NCI-H2029 treated with DMSO at 0.1 percent for 48 hours (cell line): Measurements from ENCODE around the gene ADPGK.
"Not testable (repeated sequence)": the region's sequence is repeated elsewhere in the genome, so short reads cannot be mapped to it uniquely, and the experiment has no call there.

ENCODE experiments used
- DNase-seq: peaks from one replicate; lab custom pipeline; 2025; lab: John Stamatoyannopoulos, UW

Gene ADPGK

DNA sequence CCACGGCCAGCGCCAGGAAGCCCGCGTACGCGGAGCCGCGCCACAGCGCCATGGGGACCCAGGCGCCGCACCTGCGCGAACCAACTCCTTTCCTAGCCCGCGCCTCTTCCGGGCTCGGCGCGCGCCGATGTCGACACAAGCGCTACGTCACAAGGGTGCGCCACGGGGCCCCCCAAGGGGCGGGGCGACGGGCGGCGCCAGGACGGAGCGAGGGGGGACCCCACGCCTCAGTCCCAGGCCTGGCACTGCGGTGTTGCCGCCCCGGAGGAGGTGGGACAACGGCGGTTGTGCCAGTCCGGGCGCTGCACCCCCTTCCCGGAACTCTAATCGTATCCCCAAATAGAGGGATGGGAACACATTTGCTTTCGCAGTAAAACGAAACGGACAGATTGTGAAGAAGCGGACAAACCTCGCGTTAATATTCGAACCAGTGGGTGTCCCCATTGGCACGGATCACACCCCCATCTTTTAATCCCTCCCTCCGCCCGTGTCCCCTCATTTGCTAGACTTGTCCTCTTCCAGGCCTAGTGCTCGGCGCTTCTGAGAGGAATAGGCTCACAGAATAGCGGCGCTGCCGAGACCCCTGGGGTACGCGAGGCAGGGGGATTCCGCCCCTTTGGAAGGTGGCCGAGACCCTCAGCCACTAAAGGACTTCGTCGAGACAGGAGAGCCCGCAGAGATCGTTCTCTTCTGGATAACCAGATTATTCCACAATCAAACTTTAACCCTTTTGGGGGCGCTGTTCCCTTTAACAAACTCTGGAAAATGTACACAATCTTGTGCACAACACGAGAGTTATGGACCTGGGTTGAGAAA lies at the start of gene ADPGK:
TSS of gene ADPGK (minus strand) at position 119 of the 816 bp plus-strand sequence. CDS start at position 52, 67 bp downstream.
- peak; percentile 13 for DNase-seq

DNA sequence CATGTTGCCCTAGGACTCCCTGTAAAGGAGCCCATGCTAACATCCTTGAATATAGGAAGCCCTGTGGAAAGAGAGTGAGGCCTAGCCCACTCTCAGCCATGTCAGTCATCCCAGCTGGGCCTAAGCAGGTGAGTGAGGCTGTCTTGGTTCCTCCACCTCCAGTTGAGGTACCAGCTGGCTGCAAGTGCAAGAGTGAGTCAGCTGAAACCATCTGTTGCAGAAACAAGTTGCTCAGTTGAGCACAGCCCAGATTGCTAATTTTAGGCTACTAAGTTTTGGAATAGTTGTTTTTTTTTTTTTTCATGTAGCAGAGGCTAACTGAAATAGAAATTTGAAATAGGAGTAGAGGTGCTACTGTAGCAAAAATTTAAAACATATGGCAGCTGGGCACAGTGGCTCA lies 43.7 kb upstream of the ADPGK start:
- DNase-seq = no peak

DNA sequence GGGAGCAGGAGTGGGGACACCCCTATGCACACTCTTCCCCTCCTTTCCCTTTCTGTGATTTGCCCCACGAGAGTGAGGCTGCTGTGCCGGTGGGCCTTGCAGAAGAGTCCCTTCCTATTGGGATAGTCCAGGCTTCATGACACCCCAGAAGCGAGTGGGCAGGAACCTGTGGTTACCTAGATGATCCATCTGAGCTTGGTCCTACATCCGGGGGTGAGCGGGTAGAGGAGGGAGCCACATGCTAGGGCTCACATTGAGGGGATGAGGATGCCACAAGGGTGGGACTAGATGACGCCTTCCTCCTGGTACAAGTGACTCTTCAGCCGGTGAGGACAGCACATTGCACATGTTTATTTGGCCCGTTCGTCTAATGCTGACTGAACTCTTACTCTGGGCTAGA lies 43.1 kb upstream of the ADPGK start:
- DNase-seq = no peak

DNA sequence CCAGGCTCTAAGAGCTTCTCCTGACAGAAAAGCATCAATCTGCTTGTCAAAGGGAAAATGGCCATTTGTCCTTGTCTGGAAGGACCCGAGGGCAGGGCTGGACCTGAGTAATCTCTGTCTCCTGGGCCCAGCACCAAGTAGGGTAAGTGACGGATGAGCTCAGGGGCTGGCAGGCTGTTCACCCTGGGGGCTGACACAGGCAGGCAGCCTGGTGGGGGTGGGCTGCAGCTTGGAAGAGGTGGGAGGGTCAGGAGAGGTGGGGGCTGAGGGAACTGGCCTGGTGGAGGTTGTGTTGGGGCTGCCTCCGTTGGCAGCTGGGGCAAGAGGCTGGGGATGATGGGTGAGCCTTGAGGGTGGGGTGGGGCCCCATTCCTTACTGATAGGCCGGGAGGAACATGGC lies 42.3 kb upstream of the ADPGK start:
- DNase-seq = no peak

DNA sequence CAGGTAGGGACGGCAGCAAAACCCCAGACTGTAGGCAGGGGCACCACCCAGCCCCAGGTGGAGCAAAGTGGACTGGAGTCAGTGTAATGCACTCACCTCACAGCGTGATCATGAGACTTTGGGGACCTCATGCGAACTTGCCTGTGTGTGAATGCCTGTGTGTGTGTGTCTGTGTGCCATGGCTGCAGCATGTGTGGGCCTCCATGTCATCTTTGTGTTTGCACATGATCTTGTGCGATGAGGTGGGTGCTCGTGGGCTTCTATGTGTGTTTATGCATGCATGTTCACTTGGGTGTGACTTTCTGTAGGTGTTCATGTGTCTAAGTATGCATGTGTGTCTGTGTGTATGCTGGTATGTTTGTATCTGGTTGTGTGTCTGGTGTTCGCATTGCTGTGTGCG lies 41.2 kb upstream of the ADPGK start:
- no peak for DNase-seq

DNA sequence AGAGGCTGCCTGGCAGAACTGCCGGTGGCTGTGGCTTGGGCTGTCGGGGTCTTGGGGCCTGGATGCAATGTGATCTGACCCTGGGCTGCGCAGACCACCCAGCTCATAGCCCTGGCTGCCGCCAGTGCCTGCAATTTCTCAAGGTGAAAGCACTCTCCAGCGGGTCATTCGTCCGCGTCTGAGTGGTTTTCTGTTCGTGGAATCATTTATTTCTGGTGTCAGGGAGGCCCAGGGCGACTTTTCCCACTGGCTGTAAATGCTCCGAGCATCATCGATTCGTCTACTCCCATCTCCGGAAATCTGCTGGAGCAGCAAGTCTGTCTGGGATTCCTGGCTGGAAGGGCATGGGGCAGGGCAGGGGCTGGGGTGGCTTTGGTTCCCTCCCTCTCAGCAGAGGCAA lies 40.6 kb upstream of the ADPGK start:
- DNase-seq = no peak

DNA sequence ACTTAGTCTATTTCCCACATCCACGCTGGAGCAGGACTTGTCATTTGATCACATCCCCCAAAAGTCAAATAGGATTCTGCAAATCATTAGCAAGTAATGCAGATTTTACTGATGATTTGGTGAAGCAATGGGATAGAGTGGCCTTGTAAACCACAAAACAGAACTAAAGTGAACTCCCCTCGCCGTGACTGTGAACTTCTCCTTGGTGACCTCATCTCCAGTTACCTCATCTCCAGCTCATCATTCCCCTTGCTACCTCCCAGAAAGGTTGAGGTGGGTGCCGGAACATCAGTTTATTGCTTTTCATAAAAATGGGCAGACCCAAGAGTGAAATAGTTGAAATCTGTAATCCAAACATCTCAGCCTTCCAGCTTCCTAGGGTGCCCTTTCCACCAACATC lies 36.7 kb upstream of the ADPGK start:
- no peak for DNase-seq

DNA sequence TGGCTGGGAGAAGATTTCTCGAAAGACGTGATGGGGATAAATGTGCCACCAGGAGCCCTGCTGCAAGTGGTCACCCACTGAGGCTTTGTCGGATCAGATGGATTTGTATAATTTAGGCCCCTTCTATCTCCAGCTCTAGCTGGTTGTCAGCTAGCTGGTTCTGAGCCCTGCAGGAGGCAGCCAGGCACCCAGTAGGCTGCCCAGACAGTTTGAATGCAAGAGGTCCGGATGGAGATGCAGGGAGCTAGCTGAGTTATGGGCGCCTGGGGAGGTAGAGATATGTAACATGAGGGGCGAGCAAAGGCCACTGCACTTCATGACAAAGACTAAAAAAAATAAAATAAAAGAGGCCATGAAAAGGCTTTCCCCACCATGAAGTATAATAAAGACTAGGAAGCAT lies 35.1 kb upstream of the ADPGK start:
- no peak for DNase-seq

DNA sequence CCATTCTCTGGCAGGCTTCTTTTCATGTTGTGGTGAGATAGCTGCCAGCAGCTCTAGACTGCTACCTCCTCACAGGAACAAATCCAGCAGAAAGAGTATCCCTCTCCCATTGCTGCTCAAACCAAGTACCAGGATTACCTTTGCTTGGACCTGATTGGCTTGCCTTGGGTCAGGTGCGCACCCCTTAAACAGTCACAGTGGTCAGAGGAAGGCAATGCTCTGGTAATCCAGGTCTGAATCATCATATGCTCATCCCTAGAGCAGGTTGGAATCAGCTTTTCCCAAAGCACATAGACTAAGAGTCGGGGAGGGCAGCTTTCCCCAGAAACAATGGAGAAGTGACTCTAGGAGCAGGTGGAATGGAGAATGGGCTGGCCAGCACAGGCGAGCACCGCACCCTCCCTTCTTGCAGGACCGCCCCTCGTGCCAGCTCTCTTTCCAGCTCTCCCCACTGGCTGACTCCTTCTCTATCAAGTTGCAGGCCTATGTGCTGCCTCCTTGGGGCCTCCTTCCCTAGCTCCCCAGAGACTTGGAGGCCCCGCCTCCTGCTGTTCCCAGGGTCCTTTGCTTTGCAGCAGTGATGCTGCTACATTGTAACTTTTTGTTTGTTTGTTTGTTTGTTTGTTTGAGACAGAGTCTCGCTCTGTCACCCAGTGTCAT lies 29.9 kb upstream of the ADPGK start:
- DNase-seq = no peak

DNA sequence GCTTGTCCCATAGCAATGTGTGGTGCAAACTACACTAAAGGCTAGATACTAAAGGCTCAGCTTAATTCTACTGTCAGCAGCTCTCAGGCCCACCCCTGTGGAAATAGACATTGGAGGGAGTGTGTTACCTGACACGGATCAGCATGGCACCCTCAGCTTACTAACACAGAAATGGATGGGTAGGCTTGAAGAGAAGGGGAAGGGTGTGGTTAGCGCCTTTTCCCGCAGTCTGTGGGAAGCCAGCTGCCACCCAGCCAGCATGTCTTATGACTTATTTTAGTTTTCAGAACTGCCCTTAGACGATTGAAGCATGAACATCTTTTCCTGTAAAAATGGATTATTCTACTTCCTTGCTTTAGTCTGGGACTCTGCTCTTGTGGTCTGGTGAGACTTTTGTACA lies 25.8 kb upstream of the ADPGK start:
- DNase-seq = no peak

DNA sequence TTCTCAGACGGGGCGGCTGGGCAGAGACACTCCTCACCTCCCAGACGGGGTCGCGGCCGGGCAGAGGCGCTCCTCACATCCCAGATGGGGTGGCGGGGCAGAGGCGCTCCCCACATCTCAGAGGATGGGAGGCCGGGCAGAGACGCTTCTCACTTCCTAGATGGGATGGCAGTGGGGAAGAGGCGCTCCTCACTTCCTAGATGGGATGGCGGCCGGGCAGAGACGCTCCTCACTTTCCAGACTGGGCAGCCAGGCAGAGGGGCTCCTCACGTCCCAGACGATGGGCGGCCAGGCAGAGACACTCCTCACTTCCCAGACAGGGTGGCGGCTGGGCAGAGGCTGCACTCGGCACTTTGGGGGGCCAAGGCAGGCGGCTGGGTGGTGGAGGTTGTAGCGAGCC lies 23.8 kb upstream of the ADPGK start:
- DNase-seq = not testable (repeated sequence)

DNA sequence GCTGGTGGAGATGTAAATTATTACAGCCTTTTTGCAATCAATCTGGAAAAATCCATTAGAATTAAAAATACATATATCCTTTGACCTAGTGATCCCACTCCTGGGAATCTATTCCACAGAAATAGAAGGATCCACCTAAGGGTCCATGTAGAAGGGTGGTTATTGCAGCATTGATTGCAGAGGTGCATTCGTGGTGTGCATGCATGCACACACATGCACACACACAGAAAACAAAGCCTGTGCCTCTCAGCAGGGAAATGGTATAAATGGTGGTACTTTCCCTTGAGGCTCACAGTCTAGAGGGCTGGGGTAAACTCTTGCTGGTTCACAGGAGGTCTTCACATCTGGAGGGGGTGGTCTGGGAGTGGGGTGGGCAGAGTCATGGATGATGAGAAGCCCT lies 19.4 kb upstream of the ADPGK start:
- DNase-seq = no peak

DNA sequence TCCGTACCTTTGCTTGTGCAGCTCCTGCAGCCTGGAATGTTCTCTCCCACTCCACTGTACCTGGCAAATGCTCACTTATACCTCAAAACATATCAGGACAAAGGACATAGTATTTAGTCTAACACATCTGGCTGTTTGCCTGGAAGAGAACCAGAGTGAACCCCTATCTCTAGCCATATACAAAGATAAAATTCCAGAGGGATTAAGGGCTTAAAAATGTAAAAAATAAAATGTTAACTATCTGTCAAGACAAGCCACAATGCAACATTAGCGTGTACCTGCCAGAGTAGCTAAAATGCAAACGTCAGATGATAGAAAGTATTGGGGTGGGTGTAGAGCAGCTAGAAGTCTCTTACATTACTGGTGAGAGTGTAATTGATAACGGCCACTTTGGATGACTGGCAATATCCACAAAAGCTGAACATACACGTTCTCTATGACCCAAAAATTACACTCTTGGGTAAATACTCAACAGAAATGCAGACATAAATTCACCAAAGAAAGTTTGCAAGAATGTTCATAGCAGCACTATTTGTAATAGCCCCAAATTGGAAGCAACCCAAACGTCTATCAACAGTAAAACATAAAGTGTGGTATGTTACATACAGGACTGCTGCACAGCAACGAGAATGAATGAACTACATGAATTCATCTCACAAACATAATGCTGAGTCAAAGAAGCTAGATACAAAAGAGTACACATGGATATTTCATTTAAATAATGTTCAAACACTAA lies 18.2 kb upstream of the ADPGK start:
- DNase-seq = no peak

DNA sequence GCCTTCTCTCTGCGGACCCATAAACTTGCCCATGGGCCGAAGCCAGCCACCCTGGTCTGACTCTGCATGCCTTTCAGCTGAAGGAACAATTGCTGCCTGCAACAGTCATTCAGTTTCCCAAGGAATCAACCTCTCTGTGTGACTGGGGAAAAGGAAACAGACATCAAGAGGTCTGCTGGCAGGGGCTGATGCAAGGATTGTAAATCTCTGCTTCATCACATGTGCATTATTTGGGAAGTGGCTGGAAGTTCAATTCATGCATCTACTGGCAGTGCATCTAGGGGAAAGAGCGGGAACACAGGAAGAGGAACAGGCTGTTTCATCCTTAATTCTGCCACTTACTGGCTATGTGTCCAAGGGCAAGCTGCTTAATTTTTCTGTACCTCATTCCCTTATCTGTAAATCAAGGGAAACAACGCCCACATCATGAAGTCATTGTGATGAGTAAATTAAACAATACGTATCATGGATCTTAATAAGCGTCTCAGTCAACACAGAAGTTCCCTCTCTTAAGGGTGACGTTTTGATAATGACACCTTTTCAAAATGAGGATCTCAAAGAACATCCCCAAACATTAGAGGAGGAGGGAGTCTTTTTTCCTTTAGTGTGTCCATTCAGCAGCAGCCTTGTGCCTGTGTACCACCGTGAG lies 17.4 kb upstream of the ADPGK start:
- DNase-seq = no peak

DNA sequence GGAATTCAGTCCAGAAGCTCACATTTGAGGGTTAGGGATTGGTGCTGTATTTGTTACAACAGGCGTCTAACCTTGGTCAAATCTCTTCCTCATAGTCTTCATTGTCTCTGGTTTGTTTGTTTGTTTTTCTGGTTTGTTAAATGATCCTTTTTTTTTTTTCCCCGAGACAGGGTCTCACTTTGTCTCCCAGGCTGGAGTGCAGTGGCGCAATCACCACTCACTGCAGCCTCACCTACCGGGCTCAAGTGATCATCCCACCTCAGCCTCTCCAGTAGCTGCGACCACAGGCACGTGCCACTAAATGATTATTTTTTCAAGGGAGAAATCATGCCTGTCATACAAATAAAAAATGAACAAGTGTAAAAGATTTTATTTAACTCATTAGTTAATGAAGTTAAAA lies 14.3 kb upstream of the ADPGK start:
- no peak for DNase-seq

DNA sequence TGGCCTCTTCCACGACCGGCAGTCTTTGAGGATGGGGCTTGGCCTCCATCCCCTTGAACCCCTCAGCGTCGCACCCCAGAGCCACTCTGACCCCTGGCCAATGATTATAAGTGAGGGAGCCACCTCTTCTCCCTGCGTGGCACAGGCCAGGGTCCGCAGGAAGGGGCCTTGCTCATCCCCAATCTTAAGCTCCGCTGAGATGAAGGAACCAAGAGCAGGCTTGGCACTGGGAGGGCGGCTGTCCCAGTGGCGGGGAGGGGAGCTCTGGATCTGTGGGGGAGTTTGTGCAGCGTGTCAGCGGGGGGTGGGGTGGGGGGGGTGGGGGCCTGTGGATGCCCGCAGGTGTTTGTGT lies 13.8 kb upstream of the ADPGK start:
- no peak for DNase-seq

DNA sequence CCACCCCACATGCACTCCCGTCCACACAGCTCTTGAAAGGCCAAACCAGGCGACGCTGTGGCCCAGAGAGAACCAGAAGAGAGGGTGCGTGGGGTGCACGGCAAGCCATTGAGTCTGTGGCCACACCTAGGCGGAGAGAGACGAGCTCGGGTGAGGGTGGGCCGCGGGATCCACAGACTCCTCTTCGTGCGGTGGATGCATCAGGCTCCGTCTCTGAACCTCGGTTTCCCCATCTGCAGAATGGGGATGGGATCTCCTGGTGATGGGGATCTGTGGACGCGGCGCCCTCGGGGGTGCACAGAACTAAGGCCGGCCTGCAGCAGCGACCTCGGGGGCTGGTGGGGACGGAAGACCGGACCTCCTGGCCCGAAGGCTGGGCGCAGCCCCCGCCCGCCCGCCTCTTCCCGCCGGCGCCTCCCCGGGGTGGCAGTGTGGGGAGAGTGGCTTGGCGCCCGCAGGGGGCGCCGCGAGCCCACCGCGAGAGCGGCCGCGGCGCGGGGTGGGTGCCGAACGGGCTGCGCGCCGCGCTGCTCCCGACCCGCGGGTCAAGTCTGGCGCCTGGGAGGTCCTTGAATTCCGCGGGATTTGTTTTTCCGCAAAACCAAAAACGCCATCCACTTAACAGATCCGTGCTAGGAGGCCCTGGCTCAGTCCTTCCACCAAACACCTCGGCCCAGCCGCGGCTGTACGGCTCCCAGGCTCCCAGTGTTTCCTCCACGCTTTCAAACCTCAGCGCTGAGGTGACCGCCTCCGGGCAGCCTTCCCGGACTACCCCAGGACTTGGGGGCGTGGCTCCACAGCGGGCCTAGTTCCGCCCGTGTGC lies 13.2 kb upstream of the ADPGK start:
- DNase-seq = no peak

DNA sequence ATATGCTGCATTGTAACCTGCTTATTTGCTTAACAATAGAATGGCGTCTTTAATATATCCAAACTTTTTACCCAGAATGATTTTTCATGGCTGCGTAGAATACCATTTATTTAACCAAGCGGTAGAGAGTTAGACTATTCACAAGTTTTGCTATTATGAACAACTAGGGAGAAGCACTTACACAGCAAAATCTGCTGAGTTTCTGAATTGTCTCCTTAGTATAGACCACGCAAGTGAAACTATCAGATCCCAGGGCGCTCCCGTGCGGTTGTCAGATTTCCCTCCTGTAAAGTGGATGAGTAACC lies 12.6 kb upstream of the ADPGK start:
- DNase-seq = no peak

DNA sequence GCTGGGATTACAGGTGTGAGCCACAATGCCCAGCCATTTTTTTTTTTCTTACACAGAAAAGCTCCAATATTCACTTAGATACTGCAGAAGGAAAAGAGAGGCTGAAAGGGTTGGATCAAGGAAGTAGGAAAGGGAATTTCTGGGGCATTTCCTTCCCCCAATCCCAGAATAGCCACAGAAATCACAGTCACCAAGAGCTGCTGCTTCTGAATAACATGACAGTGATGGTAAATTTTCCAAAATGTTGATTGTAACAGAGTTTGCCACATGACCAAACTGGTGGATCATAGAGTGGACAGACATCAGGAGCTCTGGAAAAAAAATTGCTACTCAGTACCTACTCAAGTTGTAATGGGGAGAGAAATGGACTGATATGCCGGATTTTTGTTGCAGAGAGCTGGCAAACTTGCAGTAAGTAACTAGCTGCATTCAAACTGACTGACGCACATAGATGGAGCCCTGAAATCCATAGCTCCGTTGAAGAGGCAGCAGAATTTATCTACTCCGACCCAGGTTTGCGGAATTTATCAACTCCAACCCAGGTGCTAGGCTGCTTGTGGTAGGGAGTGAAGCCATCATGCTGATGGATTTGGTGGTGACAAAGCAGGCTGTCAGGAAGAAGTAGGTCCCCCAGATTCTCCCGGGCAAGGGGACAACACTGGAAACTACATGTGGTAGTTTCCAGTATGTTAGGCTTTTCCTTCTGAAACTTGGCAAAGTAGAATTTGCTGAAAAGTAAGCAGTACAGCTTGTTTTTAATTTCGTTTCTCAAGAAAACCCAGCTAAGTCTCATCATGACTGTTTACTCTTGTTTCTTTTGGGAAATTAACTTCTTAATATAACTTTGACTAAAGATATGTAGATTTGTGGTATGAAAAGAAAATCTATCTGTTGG lies 10.5 kb upstream of the ADPGK start:
- DNase-seq = no peak

DNA sequence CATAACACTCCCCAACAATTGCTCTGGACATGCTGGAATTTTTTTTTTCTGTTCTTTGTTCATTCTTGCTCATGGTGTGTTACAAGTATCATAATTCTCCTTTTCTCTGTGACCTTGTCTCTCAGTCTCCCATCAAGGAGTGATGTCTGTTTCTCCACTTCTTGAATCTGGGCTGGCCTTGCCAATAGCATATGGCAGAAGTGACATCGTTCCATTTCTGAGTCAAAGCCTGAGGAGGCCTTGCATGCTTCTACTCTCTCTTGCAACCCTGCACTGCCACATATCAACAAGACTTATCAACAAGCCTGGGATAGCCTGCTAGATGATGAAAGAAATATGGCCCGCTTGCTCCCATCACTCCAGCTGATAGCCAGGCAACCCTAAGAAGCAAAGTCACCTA lies 8.9 kb upstream of the ADPGK start:
- no peak for DNase-seq
